Stimulated activated effector memory CD8-positive, alpha-beta T cell treated with anti-CD3 and anti-CD28 coated beads, Interleukin-12 subunit alpha, Interleukin-12 subunit beta, amount 100 ng/mL, for 72 hours (primary cell): ENCODE measurements around the gene PGAP3.

ENCODE experiments used
- ATAC-seq: fragments of 150-1000 bp; cut with Tn5 transposase; 2 replicates; pipeline ENCODE4 v1.10.0; 2021
- DNase-seq, 2 donors: peaks; one replicate each; pipeline ENCODE4 v3.0.0; 2021 to 2022; ENCODE audit warnings: low spot score in 2 of 2
- H3K27ac Mint-ChIP-seq: one replicate; pipeline ENCODE4 v1.8.0; 2022; ENCODE audit warnings: mild to moderate bottlenecking, mixed read lengths
- H3K36me3 Mint-ChIP-seq: one replicate; pipeline ENCODE4 v1.8.0; 2022; ENCODE audit warnings: mild to moderate bottlenecking, mixed read lengths
- H3K4me1 Mint-ChIP-seq: one replicate; pipeline ENCODE4 v1.8.0; 2022; ENCODE audit warnings: mixed read lengths
- H3K4me3 Mint-ChIP-seq: one replicate; pipeline ENCODE4 v1.8.0; 2022; ENCODE audit warnings: mild to moderate bottlenecking, mixed read lengths
- H3K9me3 Mint-ChIP-seq: one replicate; pipeline ENCODE4 v1.8.0; 2022; ENCODE audit warnings: mixed read lengths

PGAP3 gene

DNA sequence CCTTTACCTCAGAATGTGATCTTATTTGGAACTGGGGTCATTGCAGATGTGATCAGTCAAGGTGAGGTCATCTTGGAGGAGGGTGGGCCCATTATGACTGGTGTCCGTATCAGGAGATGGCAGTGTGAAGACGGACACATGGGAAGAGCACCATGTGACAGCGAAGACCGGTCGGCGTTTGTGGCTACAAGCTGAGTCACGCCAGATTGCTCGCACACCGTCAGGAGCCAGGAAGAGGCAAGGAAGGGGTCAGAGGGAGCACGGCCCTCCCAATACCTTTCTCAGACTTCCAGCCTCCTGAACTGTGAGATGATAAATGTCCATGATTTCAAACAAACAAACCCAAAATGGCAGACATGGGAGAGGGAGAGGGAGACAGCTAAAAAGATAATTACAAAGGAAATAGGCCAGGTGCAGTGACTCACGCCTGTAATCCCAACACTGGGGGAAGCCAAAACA, 37.7 kb downstream of the PGAP3 start:
- Mint-ChIP-seq H3K36me3 (peaks cover 27% of the 10 kb centered on the region), H3K4me3 (no peak overlapping the region), H3K4me1 (peaks cover 50% of the 10 kb centered on the region), H3K27ac (peak overlapping the region; percentile 69), H3K9me3 (no peaks in the 10 kb centered on the region)
- no peak for DNase-seq
- ATAC-seq, result no peak

DNA sequence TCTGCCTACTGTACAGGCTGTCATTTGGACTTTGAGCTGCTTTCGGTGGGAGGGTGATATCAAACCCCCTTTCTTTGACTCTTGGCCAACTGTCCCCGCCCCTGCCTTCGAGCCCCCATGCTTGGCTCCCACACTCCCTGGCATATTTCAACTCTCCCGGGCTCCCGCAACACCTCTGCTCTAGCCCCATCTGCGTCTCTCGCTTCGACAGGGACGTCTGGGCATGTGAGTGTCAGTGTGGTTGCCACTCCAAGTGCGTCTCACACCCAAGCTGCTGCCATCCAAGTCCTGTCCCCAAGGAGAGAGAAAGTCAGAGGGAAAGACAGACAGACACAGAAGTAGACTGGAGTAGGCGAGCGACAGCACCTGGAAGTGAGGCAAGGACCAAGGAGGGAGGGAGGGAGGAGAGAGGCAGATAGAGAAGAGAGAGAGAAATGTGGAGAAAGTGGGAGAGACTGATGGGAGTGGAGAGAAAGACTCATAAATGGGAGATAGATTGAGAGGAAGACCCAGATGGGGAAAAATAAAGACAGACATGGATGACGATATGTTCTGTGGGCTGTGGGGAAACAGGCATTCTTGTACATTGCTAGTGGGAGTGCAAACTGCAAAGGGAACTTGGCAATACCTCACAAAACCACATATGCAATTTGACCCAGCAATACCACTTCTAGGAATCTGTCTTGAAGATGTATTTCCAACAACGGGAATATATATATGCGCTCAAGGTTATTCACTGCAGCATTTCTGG, 39.1 kb downstream of the PGAP3 start:
- H3K36me3 Mint-ChIP-seq, result peaks cover 22% of the 10 kb centered on the region
- ATAC-seq, result no peak
- H3K4me1 Mint-ChIP-seq, result peaks cover 62% of the 10 kb centered on the region
- DNase-seq, result no peak
- H3K27ac Mint-ChIP-seq, result peak overlapping the region; percentile 27
- no peaks in the 10 kb centered on the region for H3K9me3 Mint-ChIP-seq
- H3K4me3 Mint-ChIP-seq, result no peak overlapping the region

DNA sequence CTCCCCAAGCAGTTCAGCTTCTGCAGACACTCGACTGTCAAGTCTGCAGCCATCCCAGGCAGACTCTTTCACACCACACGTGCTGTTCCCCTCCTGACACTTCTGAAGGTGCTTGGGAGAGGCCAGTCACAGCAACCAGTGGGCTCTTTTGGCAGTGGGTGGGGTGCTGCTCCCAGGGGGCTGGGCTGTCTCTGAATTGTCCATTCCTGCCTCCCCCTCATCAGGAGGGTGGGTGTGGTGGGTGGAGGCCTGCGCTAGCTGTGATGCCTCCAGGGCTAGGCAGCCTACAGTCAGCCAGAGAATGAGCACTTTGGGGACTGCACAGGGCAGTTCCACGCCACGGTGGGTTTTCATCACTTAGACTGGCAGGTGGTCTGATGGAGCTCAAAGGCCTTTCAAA, 40.6 kb downstream of the PGAP3 start:
- Mint-ChIP-seq H3K9me3 (no peaks in the 10 kb centered on the region), H3K4me3 (no peak overlapping the region), H3K4me1 (peaks cover 62% of the 10 kb centered on the region)

DNA sequence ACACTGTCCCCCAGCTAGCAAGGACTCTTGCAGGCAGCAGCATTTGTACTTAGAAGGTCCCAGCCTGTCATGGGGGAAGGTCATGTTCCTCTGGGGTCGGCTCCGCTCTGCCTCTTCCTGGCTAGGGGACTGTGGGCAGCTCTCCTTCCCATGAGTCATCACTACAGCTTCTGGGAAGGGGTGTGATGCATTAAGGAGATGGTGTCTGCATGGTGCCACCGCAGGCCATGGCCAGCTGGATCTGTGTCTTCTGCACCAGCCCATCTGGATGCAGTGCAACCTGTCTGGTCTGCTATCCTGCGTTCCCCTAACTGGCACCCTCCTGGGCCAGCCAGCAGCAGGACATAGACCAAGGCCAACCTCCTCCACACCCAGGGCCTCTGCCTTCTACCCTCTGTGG, 44.6 kb downstream of the PGAP3 start:
- Mint-ChIP-seq H3K9me3 (no peaks in the 10 kb centered on the region), H3K4me1 (peaks cover 73% of the 10 kb centered on the region), H3K27ac (no peak overlapping the region), H3K36me3 (no peaks in the 10 kb centered on the region), H3K4me3 (no peak overlapping the region)
- no peak for DNase-seq
- ATAC-seq, result no peak

More for the DNA sequence above, 40.6 kb downstream of the PGAP3 start:
- Mint-ChIP-seq H3K27ac (no peak overlapping the region), H3K36me3 (peaks cover 18% of the 10 kb centered on the region)
- ATAC-seq (no peak), DNase-seq (no peak)

DNA sequence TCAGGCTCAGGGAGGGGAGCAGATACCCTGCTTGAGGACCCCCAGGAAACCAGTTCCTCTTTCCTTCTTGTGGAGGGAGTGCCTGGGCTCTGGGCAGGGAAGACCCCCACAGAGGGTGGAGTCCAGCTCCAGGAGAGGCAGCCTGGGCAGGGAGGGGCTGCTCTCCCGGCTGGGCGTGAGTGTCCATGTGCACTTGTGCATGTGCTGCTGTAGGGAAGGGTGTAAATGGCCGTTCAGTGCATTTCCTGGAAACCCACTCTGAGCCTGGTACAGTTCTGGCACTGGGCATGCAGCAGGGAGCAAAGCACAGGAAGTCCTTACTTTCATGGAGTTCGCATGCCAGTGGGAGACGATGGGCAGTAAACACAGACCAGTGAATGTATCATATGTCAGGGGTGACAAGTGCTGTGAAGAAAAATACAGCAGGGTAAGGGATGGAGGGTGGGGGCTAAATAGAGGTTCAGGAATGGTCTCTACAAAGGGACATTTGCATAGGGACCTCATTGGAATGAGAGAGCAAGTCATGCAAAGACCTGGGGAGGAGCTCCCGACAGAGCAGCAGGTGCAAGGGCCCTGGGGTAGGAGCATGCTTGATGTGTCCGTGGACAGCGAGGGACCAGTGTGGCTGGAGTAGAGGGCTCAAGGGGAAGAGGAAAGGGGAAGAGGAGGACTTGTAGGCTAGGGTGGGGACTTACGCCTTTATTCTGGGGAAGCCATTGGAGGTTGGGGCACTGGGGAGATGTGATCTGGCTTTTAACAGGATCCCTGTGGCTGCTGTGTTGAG, 45.4 kb downstream of the PGAP3 start:
- no peak overlapping the region for H3K4me3 Mint-ChIP-seq
- H3K4me1 Mint-ChIP-seq, result peaks cover 81% of the 10 kb centered on the region
- no peaks in the 10 kb centered on the region for H3K9me3 Mint-ChIP-seq
- ATAC-seq, result no peak
- no peak for DNase-seq
- H3K36me3 Mint-ChIP-seq, result peaks cover 6% of the 10 kb centered on the region
- H3K27ac Mint-ChIP-seq, result peak overlapping the region; percentile 67

DNA sequence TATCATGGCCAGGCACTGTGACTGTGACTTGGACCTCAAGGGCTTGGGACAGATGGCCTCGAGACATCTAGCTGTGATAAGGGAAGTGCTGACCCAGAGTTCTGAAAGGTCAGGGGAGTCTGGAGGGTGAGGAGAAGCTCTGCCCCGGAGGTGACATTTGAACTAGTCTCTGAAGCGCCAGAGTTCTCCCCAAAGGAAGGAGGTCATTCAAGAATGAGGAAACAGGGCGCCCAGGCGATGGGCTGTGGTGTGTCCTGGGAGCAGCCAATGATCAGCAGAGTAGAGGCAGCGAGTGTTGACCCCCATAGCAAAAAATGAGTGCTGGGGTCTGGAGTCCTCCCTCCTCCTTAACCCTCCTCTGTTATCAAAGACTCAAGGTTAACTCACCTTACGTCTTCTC, 46.0 kb downstream of the PGAP3 start:
- Mint-ChIP-seq H3K27ac (peak overlapping the region; percentile 67), H3K4me3 (no peak overlapping the region), H3K4me1 (peaks cover 82% of the 10 kb centered on the region)

DNA sequence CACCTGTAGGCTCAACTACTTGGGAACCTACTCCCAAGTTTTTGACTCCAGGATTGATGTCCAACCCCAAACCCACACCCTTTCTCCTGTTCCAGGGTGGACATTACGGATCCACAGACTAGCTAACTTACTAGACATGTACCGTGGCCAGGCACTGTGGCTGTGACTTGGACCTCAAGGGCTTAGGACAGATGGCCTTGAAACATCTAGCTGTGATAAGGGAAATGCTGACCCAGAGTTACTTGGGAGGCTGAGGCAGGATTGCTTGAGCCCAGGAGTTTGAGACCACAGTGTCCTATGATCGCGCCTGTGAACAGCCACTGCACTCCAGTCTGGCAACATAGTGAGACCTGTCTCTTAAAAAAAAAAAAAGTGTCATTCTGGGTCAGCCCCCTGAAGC, 46.8 kb downstream of the PGAP3 start:
- Mint-ChIP-seq H3K27ac (no peak overlapping the region), H3K36me3 (peaks cover 9% of the 10 kb centered on the region)
- no peak for ATAC-seq

More for the DNA sequence above, 46.0 kb downstream of the PGAP3 start:
- ATAC-seq (no peak), DNase-seq (no peak)
- Mint-ChIP-seq H3K36me3 (peaks cover 9% of the 10 kb centered on the region), H3K9me3 (no peaks in the 10 kb centered on the region)

DNA sequence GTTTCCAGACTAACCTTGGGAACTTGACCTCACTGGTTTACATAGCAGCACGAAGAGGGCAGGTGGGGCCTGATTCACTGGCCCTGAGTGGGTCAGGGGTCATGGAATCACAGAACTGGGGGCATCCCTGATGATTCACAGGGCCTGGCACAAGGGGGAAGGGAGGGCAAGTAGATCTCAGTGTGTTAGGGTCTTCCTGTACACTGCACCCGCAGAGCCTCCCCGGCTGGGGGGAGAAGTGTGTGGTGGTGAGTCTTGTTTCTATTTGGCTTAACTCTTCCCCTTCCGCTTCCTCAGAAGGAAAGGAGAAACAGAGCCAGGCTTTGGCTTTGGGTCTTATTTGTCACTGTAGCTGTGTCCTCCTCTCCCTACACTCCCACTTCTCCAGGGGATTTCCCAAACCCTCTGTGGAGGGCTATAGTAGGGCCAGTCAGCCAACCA, 47.2 kb downstream of the PGAP3 start:
- Mint-ChIP-seq H3K36me3 (peaks cover 9% of the 10 kb centered on the region), H3K9me3 (no peaks in the 10 kb centered on the region), H3K27ac (no peak overlapping the region), H3K4me3 (no peak overlapping the region), H3K4me1 (peaks cover 90% of the 10 kb centered on the region)
- ATAC-seq, result no peak
- DNase-seq, result no peak

More for the DNA sequence above, 46.8 kb downstream of the PGAP3 start:
- no peak for DNase-seq
- Mint-ChIP-seq H3K4me3 (no peak overlapping the region), H3K9me3 (no peaks in the 10 kb centered on the region), H3K4me1 (peaks cover 89% of the 10 kb centered on the region)

DNA sequence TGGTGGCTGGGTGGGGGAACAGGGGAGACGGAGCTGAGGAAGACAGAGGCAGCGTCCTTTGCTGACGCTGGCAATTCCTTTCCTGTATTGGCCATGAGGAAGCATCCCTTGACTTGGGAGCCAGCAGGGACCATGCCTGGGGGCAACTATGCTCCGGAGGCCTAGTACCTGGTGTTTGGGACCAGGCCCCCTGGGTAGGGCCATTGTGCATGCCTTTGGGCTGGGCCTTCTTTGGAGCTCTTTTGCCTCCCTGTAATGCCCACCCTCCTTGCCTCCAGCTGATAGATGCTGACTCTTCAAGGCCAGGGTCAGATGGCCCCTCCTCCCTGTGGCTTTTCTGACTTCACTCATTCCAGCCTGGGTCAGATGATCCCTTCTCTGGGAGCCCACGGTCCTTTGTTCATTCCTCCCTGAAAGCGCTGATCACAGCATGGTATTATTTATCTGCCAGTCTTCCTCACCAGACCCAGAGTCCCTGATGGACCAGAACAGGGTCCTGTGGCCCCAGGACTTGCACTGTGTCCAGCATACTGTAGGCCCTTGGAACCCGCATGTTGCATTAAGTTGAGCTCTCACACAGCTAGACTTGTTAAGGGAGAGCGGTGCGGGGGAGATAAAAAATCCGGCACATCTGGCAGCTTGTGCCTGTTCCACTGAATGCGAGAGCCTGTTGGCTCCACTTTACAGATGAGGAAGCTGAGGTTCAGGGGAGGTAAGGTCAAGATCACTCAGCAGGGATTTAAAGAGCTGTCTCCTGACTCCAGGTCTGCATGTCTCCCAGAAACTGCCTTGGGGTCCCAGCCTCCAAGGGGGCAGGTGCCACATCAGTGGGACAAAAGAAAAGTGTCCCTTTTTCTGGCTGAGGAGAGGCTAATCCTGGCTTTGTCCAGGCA, 48.0 kb downstream of the PGAP3 start:
- no peak for DNase-seq
- Mint-ChIP-seq H3K27ac (peak overlapping the region; percentile 88), H3K4me1 (peaks cover 85% of the 10 kb centered on the region), H3K9me3 (no peaks in the 10 kb centered on the region), H3K36me3 (peaks cover 9% of the 10 kb centered on the region), H3K4me3 (no peak overlapping the region)
- ATAC-seq, result no peak

DNA sequence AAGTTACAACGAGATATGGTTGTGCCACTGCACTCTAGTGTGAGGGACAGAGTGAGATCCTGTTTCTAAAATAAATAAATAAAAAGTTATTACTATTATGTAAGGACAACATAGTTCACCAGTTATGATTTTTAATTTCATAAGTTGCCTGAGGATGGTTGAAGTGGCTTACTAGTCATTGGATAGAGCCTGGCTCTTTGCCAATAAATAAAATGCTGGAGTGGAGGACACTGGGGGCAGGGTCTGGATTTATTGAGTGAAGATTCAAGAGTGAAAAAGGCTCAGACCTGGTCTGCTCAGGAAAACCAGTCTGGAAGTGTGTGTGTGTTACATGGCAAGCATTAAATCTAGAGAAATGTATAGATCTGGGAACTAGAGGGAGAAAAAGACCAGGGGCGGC, 48.8 kb downstream of the PGAP3 start:
- Mint-ChIP-seq H3K36me3 (peaks cover 9% of the 10 kb centered on the region), H3K4me1 (peaks cover 77% of the 10 kb centered on the region), H3K9me3 (no peaks in the 10 kb centered on the region), H3K4me3 (no peak overlapping the region), H3K27ac (peak overlapping the region; percentile 88)
- no peak for ATAC-seq
- DNase-seq, result no peak

DNA sequence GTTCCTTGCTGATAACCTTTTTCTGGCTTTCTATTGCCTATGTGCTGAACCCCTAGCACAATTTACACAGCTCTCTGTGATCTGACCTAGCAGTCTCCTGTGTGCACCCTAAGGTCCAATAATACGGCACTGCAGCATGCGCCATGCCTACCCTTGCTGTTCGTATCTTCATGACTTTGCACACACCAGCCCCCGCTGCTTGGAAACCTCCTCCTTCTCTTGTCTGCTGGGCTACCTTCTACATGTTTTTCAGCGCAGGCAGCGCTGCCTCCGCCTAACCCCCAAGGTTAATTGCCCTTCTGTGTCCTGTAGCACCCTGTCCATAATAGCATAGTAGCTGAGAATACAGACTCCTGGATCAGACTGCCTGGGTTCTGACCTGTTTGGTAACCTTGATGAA, 49.5 kb downstream of the PGAP3 start:
- Mint-ChIP-seq H3K4me1 (peaks cover 70% of the 10 kb centered on the region), H3K27ac (peak overlapping the region; percentile 88), H3K4me3 (peak overlapping the region; percentile 88), H3K9me3 (no peaks in the 10 kb centered on the region), H3K36me3 (peaks cover 9% of the 10 kb centered on the region)
- DNase-seq (no peak), ATAC-seq (no peak)

DNA sequence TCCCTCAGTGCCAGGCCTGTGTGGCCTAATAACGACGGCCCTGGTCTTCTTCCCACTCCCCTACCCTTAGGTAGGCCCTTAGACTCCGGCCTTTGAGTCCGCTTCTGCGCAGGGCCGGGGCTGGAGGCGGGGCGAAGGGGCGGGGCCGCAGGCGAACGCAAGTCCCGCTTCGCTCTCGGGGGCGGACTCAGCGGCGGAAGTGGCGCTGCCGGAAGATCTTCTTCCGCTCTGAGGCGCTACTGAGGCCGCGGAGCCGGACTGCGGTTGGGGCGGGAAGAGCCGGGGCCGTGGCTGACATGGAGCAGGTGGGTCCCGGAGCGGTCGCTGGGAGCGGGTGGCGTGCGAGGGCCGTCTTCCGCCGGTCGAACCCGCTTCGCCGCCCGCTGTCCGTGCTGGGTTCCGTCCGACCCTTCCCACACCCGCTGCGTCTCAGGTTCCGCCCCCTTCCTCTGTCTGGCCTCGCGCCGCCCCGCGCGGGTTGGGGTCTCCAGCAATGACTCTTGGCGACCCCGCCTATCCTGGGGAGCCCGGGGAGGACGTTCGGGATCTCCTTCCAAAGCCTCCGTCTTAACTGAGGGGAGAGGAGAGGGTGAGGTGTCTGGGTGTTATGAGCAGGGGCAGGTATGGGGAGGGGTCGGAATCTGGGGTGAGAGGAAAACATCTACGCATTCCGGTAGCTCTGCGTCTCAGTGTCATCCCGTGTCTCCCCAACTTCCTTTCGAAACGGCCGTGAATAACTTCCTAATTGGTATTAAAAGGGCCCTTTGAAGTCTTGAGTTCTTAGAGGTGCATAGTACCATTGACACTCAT, 50.7 kb downstream of the PGAP3 start, which contains the start of gene STARD3:
STARD3 (plus strand) TSS at position 218 of the 810 bp plus-strand sequence. CDS start 16,388 bp downstream, outside the sequence.
- peaks cover 9% of the 10 kb centered on the region for H3K36me3 Mint-ChIP-seq
- ATAC-seq (peak; percentile 92), DNase-seq (peak; percentile 82 to 93)
- H3K27ac Mint-ChIP-seq, result peak within 1 kb of the TSS; percentile 88
- H3K9me3 Mint-ChIP-seq, result no peaks in the 10 kb centered on the region
- peaks cover 58% of the 10 kb centered on the region for H3K4me1 Mint-ChIP-seq
- H3K4me3 Mint-ChIP-seq, result peak within 1 kb of the TSS; percentile 88

DNA sequence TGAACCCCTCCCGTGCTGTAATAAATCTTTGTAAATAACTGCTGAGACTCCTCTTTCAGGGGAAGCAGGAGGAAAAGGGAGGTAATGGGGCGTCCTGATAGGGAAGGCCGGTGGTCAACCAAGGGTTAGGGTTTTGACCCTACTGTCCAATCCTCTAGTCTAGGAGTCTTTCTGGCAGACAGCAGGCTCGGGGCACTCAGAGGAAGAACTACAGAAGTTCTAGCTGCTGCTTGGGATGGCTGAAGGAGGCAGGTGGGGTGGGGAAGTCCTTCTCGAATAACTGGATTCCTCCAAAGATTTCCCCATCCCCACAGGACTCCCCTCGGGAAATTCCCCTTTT, 51.3 kb downstream of the PGAP3 start:
- Mint-ChIP-seq H3K4me3 (peak overlapping the region; percentile 88), H3K27ac (peak overlapping the region; percentile 88), H3K4me1 (peaks cover 52% of the 10 kb centered on the region), H3K9me3 (no peaks in the 10 kb centered on the region), H3K36me3 (peaks cover 9% of the 10 kb centered on the region)
- DNase-seq (peak in 1 of 2 donors; percentile 26), ATAC-seq (peak; percentile 1)

DNA sequence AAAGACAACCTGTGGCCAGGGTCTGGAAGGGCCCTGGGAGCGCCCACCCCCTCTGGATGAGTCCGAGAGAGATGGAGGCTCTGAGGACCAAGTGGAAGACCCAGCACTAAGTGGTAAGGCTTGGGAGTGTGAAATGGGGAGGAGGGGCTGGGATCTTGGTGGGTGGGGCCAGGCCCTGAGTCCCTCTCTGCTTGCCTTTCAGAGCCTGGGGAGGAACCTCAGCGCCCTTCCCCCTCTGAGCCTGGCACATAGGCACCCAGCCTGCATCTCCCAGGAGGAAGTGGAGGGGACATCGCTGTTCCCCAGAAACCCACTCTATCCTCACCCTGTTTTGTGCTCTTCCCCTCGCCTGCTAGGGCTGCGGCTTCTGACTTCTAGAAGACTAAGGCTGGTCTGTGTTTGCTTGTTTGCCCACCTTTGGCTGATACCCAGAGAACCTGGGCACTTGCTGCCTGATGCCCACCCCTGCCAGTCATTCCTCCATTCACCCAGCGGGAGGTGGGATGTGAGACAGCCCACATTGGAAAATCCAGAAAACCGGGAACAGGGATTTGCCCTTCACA, 52.2 kb downstream of the PGAP3 start:
- Mint-ChIP-seq H3K4me3 (peak overlapping the region; percentile 88), H3K27ac (peak overlapping the region; percentile 88), H3K36me3 (peaks cover 9% of the 10 kb centered on the region), H3K9me3 (no peaks in the 10 kb centered on the region), H3K4me1 (peaks cover 43% of the 10 kb centered on the region)
- ATAC-seq (no peak), DNase-seq (no peak)
